NCI-H1436 treated with DMSO at 0.1 percent for 48 hours (cell line): ENCODE results near the gene PNPLA1.

ENCODE experiments used
- DNase-seq: peaks from one replicate; lab custom pipeline; 2025; lab: John Stamatoyannopoulos, UW

PNPLA1 gene

DNA sequence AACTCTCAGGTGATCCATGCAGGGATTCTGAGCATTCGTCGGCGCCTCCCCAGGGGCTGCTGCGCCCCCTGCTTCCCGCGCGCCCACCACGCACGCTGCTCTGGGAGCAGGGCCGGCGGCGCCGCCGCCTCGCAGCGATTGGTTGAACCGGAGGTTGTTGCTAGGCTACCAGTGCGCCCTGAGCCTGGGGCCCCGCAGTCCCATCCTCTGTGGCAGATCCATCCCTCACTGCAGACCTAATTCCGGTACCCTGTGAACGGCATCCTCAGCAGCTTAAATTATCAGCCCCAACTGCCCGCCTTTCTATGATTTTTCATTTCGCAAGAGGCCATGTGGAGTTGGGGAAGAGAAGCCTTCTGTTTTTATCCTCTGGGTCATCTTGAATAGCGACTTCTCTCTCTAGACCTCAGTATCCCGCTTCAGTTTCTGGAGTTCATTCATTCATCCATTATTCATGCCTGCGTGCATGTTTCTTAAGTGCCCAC lies 15.4 kb downstream of the PNPLA1 start:
- no peak for DNase-seq

DNA sequence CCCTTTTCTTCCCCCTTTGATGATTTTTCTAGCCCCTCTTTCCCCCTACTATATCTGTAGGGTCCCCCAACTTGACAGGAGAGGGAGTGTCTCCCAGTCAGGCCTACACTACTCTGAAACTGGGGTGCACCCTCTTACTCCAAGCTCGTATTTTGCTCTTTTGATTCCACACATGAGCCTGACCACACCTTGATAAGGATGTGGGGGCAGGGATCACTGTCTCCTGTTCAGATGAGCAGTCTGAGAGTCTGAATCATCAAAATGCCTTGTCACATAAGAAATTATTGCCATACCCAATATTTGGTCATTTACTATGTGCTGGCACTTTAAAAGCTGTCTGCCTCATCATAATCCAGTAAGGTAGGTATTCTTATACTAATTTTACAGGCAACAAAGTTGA lies 15.9 kb downstream of the PNPLA1 start:
- no peak for DNase-seq

DNA sequence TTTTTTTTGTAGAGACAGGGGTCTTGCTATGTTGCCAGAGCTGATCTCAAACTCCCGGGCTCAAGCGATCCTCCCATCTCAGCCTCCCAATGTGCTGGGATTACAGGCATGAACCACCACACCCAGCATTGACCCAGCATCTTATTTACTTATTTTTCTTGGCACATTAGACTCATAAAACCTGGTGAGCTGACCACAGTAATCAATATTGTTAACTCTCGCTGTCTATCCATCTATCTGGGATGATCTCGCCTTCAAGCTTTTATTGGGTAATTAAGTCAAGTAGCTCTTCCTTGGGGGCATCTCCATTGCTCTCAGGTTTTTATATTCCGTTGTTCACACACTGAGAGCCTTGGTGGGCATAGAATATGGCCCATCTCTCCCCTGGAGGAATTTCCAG lies 17.0 kb downstream of the PNPLA1 start:
- no peak for DNase-seq

DNA sequence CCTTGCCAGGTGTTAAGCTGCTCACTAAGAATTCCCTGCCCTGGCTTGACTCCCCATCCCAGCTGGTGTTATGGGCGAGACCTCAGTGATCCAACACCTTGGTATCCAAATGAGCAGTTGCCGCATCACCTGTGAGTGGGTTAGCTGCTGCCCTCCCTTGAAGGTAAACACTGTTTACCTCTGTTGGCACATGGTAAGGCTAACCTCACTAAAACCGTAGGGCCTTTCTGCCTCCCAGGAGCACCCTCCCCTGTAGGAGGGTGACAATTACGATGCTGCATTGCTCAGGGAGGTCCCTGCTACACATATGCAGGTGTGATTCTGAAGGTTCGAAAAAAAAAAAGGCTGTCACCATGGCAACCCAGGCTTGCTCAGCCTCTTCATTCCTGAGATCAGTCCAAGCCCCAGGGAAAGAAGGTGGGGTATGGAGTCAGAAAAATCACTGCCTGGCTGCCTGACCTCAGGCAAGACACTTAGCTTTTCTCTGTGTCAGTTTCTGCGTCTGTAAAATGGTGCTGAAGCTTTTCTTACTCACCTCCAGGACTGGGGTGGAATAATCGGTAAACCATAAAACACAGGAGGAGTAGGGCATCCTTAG lies 19.5 kb downstream of the PNPLA1 start:
- no peak for DNase-seq

DNA sequence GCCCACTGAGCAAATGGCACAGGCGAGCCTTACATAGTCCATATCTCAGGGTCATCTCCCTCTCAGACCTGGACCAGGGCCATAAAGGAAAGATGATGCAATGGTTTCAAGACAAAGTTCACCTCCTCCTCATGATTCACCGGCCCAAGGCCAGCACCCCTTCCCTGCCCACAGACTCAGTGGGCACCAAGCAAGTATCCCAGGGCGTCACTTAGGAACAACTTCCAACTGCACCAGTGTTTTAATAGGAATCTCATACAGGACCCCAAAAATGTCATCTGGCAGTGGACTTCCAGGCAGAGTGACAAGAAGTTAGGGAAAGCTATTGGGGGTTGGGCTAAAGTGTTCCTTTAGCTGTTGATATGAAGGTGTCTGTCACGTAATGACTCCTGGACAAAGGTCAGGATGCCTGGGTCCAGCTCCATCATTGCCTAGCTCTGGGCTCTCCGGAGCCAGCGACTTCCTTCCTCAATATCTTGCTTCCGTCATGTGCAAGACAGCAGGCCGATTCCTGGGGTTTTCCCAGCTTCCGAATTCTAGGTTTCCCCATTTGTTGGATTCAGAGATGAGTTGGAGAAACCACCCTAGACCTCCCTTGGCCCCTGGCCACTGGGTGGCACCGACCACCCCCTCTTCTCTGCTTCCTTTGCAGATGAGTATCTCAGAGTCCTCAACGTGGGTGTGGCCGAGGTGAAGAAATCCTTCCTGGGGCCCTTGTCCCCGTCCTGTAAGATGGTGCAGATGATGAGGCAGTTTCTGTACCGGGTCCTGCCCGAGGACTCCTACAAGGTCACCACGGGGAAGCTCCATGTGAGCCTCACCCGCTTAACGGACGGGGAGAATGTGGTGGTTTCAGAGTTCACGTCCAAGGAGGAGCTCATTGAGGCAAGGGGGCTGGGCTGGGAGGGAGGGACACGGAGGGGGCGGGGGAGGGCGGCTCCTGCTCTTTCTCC lies 21.1 kb downstream of the PNPLA1 start:
- no peak for DNase-seq

DNA sequence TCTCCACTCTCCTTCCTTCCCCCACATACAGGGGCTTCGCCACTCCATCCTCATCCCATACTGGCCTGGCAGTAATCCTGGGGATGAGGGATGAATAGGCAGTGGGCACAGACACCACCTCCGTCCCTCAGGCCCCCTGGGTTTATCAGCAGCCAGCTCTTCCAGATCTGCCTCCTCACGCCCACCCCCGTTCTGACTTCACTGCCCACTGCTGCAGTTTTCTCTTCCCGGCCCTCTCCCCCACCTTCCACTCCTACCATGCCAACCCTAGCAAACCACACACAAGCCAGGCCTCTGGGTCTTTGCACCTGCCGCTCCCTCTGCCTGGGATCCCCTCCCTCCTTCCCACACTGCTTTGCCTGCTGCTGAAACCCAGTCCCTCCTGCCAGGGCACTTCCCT lies 22.3 kb downstream of the PNPLA1 start:
- no peak for DNase-seq

DNA sequence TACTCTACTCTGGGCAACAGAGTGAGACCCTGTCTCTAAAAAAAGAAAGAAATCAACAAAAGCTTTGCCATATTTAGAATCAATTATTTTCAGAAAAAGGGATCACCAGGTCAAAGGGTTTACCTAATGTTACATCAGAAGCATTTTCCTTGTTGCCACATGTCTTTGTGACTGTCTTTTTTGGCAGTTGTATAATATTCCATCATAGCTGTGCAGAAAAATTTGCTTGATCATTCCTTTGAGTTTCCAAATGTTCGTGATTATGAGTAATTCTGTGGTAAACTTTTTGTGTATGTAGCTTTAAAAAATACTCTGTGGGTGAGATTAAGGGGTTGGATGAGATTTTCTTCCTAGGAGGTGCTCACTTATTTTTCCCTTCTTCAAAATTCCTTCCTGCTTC lies 26.4 kb downstream of the PNPLA1 start:
- DNase-seq = no peak

DNA sequence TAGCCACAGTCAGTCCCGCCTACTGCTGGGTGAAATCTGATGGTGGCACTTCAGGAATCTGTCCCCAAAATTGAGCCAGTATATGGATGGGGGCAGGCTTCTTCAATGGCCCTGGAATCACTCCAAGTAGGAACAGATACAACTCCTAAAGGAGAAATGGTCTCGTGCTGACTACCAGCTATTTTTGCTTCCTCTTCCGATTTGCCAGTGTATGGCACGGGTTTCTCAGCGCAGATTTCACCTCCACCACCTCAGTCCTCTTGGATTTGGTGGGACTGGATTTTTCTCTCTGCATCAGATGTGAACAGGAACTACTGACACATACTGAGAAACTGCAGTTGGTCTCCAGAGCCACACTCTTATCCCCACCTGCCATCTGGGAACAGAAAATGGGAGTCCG lies 27.2 kb downstream of the PNPLA1 start:
- DNase-seq = no peak

DNA sequence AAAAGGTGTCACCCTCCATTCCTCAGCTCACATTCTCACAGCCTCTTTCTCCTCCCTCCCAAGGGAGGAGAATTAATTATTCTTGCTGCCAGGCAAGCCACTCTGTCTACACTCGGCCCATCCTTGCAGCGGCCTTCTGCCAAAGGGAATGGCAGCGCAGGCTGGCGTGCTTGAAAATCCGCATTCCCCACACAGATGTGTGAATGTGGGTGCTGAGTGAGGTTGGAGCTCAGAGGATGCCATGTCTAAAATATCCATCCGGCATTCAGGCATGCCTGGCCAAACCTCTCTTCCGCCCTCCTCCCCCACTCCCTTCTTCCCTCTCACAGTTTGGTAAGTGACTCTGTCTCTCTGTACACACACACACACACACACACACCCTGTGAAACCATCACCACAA lies 27.7 kb downstream of the PNPLA1 start:
- DNase-seq = no peak

DNA sequence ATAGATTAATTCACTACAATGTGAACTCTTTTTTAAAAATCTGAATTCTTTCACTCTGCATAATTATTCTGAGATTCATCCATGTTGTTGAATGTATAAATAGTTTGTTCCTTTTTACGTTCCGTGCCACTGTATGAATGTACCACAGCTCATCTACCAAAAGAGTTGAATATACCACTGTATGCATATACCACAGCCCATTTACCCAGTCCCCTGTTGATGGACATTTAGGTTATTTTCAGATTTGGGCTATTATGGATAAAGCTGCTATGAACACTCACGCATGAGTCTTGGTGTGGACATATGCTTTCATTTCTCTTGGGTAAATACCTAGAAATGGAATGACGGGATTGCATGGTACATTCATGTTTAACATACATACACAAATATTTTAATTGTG lies 28.2 kb downstream of the PNPLA1 start:
- no peak for DNase-seq

DNA sequence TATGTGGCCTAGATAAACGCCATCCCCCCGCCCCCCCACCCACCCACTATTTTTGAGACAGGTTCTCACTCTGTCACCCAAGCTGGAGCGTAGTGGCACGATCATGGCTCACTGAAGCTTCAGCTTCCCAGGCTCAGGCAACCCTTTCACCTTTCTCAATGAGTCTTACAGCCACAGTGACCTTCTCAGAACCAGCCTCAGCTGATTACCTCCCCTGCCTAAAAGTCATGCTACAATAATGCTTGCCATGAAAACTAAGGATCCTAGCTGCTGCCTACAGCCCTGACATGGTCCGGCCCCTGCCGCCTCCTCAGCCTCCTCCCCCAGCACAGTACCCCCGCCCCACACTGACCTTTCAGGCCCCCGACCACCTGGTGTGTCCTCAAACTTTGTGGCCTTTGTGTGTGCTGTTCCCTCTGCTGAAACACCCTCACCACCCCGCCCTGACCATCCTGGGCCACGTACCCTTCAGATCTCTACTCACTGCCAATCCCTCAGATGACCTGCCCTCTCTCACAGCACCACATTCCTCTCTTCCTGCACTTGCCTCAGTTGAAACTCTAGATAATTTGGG lies 31.3 kb downstream of the PNPLA1 start:
- DNase-seq = no peak

DNA sequence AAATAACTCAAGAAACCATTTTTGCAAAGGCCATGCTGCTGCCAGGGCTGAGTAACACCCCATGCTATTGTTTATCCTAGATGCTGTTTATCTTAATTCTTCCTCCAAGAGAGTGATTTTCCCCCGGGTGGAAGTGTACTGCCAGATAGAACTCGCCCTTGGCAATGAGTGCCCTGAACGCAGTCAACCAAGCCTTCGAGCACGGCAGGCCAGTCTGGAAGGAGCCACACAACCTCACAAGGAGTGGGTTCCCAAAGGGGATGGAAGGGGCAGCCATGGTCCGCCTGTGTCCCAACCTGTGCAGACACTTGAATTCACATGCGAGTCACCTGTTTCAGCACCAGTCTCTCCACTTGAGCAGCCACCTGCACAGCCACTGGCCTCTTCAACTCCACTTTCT lies 31.9 kb downstream of the PNPLA1 start:
- no peak for DNase-seq

DNA sequence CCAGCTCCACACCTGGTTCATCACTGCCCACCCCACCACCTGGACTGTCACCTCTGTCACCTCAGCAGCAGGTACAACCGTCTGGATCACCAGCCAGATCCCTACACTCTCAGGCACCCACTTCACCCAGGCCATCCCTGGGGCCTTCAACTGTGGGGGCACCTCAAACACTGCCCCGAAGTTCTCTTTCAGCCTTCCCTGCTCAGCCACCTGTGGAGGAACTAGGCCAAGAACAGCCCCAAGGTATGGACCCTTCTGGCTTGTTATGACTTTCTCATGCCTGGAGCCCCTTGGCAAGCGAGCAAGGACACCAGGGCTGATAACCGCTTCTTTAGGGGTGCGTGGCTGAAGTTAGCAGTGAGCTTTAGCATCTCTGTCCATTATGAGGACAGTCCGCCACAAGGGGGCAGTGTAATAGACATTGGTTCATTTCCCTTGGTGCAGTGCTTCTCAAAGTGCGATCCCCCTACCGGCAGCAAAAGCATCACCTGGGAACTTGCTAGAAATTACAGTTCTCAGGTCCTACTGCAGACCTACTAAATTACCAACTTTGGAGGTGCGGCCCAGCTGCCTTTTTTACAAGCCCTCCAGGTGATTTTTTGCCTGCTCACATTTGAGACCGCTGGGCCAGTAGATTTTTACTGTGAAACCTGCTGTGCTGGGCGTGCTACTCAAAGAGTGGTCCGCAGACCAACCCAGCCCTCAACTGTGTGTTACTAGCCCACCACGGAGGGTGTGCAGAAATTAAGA lies 32.5 kb downstream of the PNPLA1 start:
- peak; percentile 20 for DNase-seq

DNA sequence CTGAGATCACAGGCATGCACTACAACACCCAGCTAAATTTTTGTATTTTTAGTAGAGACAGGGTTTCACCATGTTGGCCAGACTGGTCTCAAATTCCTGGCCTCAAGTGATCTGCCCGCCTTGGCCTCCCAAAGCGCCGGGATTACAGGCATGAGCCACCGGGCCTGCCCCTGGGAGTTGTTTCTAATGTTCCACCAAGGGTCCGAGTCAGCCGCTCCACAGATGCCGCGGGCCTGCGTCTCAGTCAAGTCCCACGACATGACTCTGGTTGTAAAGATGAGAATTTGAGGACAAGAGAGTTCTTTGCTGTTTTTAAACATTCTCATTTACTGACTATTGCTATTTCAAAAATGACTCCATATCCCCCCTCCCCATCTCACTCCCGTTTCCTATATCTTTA lies 36.0 kb downstream of the PNPLA1 start:
- no peak for DNase-seq

DNA sequence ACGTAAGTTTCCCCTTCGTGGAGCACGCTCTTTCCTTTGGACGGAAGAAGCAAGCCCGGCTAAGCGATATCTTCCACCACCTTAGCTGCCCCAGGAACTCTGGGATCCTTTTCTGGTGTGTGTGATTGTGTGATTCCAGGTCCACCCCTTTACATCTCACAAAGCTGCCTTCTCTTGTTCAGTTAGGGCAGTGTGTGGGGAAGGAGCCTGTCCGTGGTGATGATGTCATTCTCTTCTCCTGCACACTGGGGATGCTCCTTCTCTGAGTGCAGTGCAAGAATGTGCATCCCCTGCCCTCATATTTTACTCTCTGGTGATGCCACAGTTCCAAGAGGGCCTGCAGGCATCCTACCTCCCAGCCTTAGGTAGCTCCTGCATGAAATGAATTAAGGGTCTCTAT lies 36.5 kb downstream of the PNPLA1 start:
- DNase-seq = no peak

DNA sequence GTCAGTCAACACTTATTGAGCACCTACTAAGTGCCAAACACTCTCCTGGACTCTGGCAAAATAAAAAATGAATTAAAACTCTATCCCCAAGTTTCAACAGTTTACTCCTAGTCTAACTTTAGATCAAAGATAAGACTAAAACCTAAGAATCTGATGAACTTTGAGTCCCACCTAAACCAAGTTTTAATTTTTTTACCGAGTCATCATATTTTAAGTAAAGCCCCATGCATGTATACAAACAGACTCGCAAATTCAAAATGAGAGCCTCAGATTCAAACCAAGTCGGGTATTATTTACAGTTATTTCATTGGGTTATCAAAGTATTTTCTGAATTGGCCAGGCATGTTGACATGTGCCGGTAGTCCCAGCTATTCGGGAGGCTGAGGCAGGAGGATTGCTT lies 38.7 kb downstream of the PNPLA1 start:
- DNase-seq = no peak

DNA sequence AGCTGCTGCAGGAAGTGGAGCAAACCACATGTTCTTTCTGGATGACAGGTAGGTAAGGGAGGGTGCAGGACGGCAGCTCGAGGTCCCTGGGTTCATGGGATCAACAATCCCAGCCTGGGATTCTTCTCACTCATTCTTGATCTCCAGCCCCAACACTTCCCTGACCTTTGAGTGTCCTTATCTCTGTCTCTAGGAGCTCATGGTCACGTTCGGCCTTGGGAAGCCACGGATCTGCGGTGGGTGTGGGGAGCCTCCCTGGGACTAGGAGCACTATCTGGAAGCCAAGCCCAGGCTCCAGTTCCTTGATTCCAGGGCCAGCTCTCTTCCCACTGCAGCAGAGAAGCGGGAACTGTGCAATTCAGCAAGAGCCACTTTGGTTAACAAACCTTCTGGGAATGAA lies 39.3 kb downstream of the PNPLA1 start:
- DNase-seq = no peak

DNA sequence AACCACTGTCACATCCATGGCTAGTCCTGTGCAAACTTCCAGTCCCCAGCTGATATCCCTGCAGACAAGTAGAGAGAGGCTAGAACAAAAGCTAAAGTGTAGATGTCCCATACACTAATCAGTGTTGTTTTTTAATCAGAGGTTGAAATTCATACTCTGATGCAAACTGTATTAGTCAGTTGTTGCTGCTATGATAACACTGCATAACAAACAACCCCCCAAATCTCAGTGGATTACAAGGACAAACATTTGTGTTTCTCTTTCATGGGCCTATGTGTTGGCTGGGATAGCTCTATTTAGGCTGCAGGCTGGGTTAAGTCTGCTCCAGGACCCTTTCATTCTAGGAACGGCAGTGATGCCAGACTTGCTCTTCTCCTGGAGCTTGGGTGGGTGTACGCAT lies 40.0 kb downstream of the PNPLA1 start:
- no peak for DNase-seq

DNA sequence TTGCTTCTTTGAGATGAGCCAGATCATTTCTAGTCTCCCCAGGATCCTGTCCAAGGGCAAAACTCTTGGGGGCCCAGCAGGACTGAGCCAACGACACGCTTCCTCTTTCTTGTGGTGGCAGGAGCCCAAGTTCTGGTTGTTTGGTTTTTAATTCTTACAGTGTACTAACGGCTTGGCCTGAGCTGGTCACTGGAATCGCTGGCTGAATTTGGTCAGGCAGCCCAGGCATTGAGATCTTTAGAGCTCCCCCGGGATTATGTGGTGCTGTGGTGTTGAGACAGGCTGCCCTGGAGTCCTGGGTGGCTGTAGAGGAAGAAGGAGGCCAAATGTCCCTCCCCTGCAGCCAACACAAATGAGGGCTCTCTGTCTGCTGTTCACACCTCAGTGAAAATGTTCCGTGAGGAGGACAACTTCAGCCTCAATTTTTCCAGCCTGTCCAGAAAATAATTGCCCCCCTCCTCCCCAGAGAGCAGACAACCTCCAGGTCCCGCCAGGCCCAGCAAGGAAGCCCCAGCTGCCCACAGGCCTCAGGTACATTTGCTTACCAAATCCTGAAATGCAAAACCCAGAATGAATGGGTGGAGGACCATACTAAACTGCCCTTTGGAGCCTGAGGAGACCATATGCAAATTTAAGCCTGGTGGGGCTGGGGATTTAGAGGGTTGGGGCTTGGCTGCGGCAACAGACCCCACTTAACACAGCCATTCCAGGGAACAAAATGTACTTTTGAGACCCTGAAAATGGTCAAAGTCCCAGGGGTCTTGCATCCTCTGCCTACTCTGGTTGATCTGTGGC lies 43.2 kb downstream of the PNPLA1 start:
- DNase-seq = no peak

DNA sequence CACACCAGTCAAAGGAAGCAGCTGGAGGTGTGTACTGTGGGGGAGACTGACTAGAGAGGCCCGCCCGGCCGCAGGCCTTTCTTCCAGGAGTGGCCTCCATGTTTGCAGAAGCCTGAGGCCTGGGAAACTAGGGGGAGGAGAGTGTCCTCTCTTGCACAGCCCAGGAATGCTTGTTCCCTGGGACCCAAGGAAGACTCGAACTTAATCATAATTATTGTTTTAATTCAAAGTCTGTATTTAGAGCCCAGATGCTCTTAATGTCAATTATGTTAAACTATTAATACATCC lies 43.7 kb downstream of the PNPLA1 start:
- DNase-seq = no peak

DNA sequence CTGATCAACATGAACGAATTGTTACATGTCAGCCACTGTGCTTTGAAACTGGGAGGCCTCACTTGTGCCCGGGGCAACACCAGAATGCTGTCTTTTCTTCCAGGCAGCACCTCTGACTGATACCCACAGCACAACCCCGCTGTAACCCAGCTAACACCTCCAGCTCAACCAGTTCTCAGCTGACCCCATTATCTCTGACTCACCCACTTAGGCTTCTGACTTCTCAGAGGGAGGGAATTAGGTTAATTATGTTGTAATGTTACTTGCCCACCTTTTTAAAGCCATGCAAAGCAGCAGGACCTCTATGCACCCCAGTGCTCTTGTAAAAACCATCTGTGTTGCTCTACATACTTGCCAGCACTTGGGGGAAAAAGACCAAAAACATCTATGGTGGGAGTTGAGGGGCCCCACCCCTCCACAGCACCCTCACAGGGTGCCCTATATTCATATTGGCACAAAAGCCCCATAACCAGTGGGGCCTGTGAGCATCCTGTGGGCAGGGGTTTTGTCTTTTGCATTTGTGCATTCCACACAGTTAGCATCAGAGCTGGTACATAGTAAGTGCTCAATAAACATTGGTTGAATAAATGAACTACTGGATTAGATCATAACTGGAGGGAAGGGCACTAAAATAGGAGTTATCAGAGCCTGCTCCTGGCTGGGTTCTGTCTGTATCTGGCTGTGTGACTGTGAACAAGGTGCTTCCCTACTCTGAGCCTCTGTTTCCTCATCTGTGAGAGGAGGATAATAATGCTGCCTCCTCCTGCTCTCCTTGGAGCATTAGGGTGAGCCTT lies 44.6 kb downstream of the PNPLA1 start:
- peak; percentile 38 for DNase-seq
